Spinal cord (tissue), 10 donors: ENCODE data around the gene BCKDK. TPM values are rescaled to one million over a fixed set of nuclear protein-coding genes. Genes with fewer than 3 reads are reported as not detected.
"Not testable (repeated sequence)": the region's sequence is repeated elsewhere in the genome, so short reads cannot be mapped to it uniquely, and the experiment has no call there.

Experiments used
- DNase-seq, 6 donors: peaks; one replicate each; pipeline versions ENCODE4 v3.0.0 to v3.0.0-alpha.2; 2013 to 2015; ENCODE audit warnings: low spot score in 6 of 6, low read depth in 4 of 6
- H3K27ac ChIP-seq: one replicate; pipeline ENCODE4 v1.5.1; 2013; ENCODE audit warnings: low read depth, low read length, control low read depth
- H3K27me3 ChIP-seq: one replicate; pipeline ENCODE4 v1.6.1; 2013; ENCODE audit warnings: low read length; ENCODE audit not compliant: control insufficient read depth, insufficient read depth
- H3K36me3 ChIP-seq: one replicate; pipeline ENCODE4 v1.6.1; 2013; ENCODE audit warnings: low read length; ENCODE audit not compliant: control insufficient read depth, insufficient read depth
- H3K4me1 ChIP-seq: one replicate; pipeline ENCODE4 v1.6.1; 2013; ENCODE audit warnings: low read length; ENCODE audit not compliant: control insufficient read depth, insufficient read depth
- H3K4me3 ChIP-seq: one replicate; pipeline ENCODE4 v1.5.1; 2013; ENCODE audit warnings: low read depth, low read length, control low read depth
- H3K9me3 ChIP-seq: one replicate; pipeline ENCODE4 v1.6.1; 2013; ENCODE audit warnings: low read length; ENCODE audit not compliant: control insufficient read depth, insufficient read depth
- WGBS: methylation state at CpG from one replicate; pipeline ENCODE4 v1.1.5; 2013; ENCODE audit warnings: missing lambda C conversion rate; ENCODE audit not compliant: insufficient coverage; 5-methylcytosine and 5-hydroxymethylcytosine counted together
- polyA plus RNA-seq, 2 donors: library from polyadenylated mRNA; unstranded; fragments of 120-200 nt; gene quantifications; one replicate each; pipeline ENCODE4 v1.2.1, GENCODE V29; 2013; ENCODE audit not compliant: insufficient read length in 2 of 2
- total RNA-seq, 2 donors: library from RNA; depleted of rRNA in 1 of 2; stranded (reverse); fragments of 120-200 nt in 1 of 2; fragments of >200 nt in 1 of 2; gene quantifications; one replicate each; pipeline versions ENCODE4 v1.2.3 to v1.2.4, GENCODE V29; 2013 to 2014
- donor health status: healthy.

BCKDK gene
- total and polyA plus RNA-seq, 4 donors: 13.5 to 49.7 (median 37.3) TPM

DNA sequence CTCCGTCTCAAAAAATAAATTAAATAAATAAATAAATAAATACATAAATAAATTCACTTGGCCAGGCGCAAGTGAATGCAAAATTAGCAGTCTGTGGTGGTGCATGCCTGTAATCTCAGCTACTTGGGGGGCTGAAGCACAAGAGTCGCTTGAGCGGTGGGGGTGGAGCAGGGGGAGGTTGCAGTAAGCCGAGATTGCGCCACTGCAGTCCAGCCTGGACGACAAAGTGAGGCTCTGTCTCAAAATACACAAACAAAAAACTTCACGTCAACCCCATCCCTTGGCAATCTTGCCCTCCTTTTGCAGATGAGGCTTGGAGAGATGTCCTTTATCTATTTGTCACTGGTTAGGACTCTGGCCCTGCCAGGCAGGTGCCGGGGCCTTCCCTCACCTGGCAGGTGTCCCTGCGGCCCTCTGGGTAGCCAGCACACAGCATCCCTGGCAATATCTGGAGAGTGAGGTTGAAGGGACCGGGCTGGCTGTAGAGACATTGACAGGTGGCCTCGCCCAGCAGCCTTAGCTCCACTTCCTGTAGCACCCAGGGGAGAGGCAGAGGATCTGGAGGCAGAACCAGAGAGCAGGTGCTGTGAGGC is 37.3 kb downstream of the BCKDK start:
- Histone ChIP-seq H3K36me3 (no peaks in the 10 kb centered on the region), H3K27ac (no peak overlapping the region), H3K4me1 (peaks cover 17% of the 10 kb centered on the region), H3K9me3 (no peaks in the 10 kb centered on the region), H3K27me3 (peaks cover 32% of the 10 kb centered on the region), H3K4me3 (no peak overlapping the region)
- WGBS: 68% methylated on average over 7 of the region's 12 CpGs
- DNase-seq: no peak

DNA sequence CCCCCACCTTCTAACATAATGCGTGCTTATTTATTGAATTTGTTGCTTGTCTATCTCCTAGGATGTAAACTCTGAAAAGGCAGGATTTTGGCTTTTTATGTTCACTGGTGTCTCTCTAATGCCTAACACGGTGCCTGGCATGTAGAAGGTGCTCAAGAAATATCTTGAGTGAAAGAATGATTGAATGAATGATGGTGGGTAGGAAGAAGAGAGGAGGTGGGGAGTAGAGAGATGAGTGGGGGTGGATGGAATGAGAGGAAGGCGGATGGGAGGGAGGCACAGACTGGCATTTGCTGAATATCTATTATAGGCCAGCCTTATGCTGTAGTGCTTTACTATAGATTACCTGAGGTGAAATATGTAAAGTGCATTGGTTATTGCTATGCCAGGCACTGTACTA is 39.4 kb downstream of the BCKDK start:
- no peak overlapping the region for H3K4me3 ChIP-seq
- no peaks in the 10 kb centered on the region for H3K36me3 ChIP-seq
- WGBS: 94% methylated on average over 1 of the region's 3 CpGs
- H3K27me3 ChIP-seq: peaks cover 32% of the 10 kb centered on the region
- H3K9me3 ChIP-seq: no peaks in the 10 kb centered on the region
- no peak overlapping the region for H3K27ac ChIP-seq
- no peak for DNase-seq
- peaks cover 6% of the 10 kb centered on the region for H3K4me1 ChIP-seq

DNA sequence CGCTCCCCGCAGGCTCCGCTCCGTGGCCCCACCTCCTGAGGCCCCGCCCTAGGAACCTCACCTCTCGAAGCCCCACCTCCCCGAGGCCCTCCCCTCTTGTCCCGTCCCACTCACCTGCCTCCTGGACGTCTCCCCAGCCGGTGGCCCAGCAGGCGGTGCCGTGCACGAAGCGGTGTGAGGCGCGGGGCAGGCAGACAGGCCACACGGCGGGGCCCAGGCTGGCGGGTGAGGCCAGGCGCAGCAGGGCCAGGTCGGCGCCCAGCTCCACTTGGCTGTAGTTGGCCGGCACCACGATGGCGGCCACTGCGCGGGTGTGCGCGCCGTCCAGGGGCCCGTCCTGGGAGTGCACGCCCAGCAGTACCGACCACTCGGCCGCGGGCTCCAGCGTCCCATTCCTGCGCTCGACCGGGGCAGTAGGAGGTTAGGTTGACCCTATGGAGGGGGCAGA is 40.1 kb downstream of the BCKDK start:
- 8% methylated on average over 40 of the region's 40 CpGs for WGBS
- DNase-seq: no peak

DNA sequence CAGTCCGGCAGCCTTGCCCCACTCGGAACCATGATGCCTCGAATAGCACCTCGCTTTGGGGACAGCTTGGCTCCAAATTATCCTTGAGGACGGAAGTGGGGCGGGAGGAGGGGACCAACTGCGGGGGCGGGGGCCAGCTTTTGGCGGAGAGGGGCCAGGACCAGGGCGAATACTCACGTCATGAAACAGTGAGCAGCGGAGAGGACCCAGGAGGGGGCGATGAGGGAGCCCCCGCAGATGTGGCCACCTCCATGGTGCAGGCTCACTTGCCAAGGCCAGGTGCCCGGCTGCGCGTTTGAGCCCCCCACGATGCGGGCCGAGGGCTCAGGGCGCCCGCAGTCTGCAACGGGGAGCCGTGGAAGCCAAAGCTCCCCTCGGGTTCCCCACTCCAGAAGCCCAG is 40.7 kb downstream of the BCKDK start:
- peaks cover 32% of the 10 kb centered on the region for H3K27me3 ChIP-seq

More for the DNA sequence above, 40.1 kb downstream of the BCKDK start:
- Histone ChIP-seq H3K4me1 (peaks cover under 1% of the 10 kb centered on the region), H3K27me3 (peaks cover 32% of the 10 kb centered on the region), H3K4me3 (no peak overlapping the region), H3K27ac (no peak overlapping the region), H3K9me3 (no peaks in the 10 kb centered on the region), H3K36me3 (no peaks in the 10 kb centered on the region)

DNA sequence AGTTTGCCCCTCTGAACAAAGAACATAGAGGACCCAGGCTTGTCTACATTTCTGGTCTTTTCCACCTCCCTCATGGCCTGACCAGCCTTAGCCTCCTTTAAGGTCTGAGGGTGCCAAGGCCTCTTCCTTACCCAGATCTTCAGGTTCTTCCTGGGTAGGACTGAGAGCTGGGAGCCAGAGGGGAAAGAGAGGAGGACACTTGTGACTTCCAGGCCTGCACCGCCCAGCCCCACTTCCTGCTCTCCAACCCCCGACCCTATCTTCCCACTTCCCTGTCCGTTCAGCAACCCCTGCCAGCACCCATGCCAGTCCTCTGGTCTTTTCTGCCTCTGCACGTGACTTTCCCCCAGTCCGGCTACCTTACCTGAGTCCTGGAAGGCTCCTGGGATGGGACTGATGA is 41.1 kb downstream of the BCKDK start:
- peaks cover 32% of the 10 kb centered on the region for H3K27me3 ChIP-seq
- H3K27ac ChIP-seq: no peak overlapping the region
- no peak for DNase-seq
- WGBS: 90% methylated on average over 2 of the region's 5 CpGs
- no peaks in the 10 kb centered on the region for H3K36me3 ChIP-seq
- H3K9me3 ChIP-seq: no peaks in the 10 kb centered on the region
- H3K4me1 ChIP-seq: no peaks in the 10 kb centered on the region
- H3K4me3 ChIP-seq: no peak overlapping the region

More for the DNA sequence above, 40.7 kb downstream of the BCKDK start:
- Histone ChIP-seq H3K4me3 (no peak overlapping the region), H3K9me3 (no peaks in the 10 kb centered on the region), H3K27ac (no peak overlapping the region), H3K4me1 (no peaks in the 10 kb centered on the region), H3K36me3 (no peaks in the 10 kb centered on the region)
- no peak for DNase-seq
- WGBS: 71% methylated on average over 25 of the region's 25 CpGs

DNA sequence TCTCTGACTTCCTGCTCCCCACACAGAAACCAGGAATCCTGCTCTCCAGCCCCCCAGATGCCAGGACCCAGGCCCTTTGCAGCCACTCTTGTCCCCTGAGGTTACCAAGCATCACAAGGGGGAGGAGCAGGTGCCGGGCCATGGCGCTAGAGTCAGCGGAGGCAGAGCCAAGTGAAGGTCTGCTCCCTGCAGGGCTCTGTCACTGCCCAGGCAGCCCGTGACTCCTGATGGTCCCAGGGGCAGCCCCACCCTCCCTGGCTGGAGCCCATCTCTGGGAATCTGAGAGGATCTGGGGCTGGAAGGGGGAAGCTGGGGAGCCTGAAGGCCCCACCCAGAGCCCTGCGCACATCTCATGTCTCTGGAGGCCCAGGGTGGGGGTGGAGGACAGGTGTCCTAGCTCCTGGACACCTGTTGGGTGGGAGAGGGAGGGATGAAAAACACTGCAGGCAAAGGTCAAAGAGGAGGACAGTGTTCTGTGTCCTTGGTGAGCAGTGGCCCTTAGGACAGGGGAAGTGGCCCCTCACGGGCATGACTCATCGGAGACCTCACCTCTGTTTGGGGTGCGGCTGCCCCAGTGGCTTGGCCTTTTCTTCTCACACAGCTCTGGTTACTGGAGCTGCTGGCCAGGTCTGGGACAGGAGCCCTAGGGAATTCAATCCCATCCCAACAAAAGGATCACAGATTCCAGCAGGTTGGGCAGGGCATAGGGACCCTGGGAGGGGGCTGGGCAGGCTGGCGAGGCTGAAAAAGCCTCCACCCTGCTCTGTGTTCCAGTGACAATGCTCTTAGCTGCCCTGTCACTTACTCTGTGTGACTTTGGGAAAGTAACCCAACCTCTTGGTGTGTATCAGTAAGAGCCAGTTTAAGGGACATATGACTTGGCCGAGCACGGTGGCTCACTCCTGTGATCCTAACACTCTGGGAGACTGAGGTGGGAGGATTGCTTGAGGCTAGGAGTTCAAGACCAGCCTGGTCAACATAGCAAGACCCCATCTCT is 42.0 kb downstream of the BCKDK start, which contains the start of gene PRSS36:
Gene PRSS36 (minus strand): TSS at position 173 of the 997 bp plus-strand sequence. CDS start 31 bp downstream, at position 142.
- WGBS: 65% methylated on average over 11 of the region's 11 CpGs
- H3K36me3 ChIP-seq: no peaks in the 10 kb centered on the region
- no peak within 1 kb of the TSS for H3K27ac ChIP-seq
- H3K4me3 ChIP-seq: no peak within 1 kb of the TSS
- H3K4me1 ChIP-seq: no peaks in the 10 kb centered on the region
- H3K27me3 ChIP-seq: peaks cover 32% of the 10 kb centered on the region
- no peaks in the 10 kb centered on the region for H3K9me3 ChIP-seq
- no peak for DNase-seq

DNA sequence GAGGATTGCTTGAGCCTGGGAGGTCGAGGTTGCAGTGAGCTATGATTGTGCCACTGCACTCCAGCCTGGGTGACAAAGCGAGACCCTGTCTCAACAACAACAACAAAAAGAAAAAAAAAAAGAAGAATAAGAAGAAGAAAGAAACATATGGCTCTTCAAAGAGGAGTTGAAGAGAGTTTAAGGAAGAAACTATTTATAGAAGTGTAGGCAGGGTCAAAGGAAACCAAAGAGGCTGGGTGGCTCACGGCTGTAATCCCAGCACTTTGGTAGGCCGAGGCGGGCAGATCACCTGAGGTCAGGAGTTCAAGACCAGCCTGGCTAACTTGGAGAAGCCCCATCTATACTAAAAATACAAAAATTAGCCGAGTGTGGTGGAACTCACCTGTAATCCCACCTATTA is 42.8 kb downstream of the BCKDK start:
- not testable (repeated sequence) for H3K36me3 ChIP-seq, H3K27ac ChIP-seq, H3K9me3 ChIP-seq, H3K4me3 ChIP-seq, H3K4me1 ChIP-seq, DNase-seq
- peaks cover 27% of the 10 kb centered on the region for H3K27me3 ChIP-seq
- WGBS: no CpG with 5 or more reads among the region's 6 CpGs

DNA sequence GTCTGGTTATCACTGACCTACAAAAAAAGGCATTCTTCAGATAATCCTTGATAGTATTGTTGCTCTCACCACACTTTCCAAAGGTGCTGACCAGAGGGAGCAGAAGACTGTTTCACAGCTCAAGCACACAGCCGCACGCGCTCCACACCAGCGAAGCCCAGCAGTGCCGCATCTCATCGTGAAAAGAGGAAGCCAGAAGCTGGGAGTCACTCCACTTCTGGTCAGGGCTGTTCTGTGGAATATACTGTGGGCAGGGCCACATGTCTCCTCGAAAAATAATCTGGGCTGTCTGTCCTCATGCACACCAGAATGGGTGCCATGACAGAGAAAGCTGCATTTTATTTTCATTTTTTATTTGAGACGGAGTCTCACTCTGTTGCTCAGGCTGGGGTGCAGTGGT is 49.0 kb downstream of the BCKDK start:
- no peaks in the 10 kb centered on the region for H3K27me3 ChIP-seq
- no peak overlapping the region for H3K27ac ChIP-seq
- WGBS: 54% methylated on average over 7 of the region's 8 CpGs
- DNase-seq: no peak
- no peaks in the 10 kb centered on the region for H3K4me1 ChIP-seq
- H3K4me3 ChIP-seq: no peak overlapping the region
- H3K9me3 ChIP-seq: no peaks in the 10 kb centered on the region
- no peaks in the 10 kb centered on the region for H3K36me3 ChIP-seq
